Eye (tissue), 1 donor: Measurements from ENCODE around the gene PRPF6.
A peak's percentile ranks its signal among the peaks of the same experiment; 100 is the strongest.
"Not testable (repeated sequence)": the region's sequence is repeated elsewhere in the genome, so short reads cannot be mapped to it uniquely, and the experiment has no call there.

Source experiments
- DNase-seq: peaks from one replicate; pipeline ENCODE4 v3.0.0-alpha.2; 2015

Gene PRPF6

GRCh38 chr20:63973636-63974401 lies 7.1 kb upstream of the PRPF6 start:
- peak; percentile 94 for DNase-seq

GRCh38 chr20:63974402-63975200 lies 6.3 kb upstream of the PRPF6 start:
- DNase-seq: no peak

GRCh38 chr20:63976511-63976910 lies 4.4 kb upstream of the PRPF6 start:
- not testable (repeated sequence) for DNase-seq

- no peak for DNase-seq
Measured at GRCh38 chr20:63976980-63977738, 3.8 kb upstream of the PRPF6 start.

- DNase-seq: no peak
Measured at GRCh38 chr20:63977739-63978276, 3.1 kb upstream of the PRPF6 start.

- DNase-seq: peak; percentile 54
Measured at GRCh38 chr20:63978319-63979228, 2.4 kb upstream of the PRPF6 start.

GRCh38 chr20:63979229-63979556 lies 1.7 kb upstream of the PRPF6 start:
- peak; percentile 43 for DNase-seq

- peak; percentile 81 for DNase-seq
Measured at GRCh38 chr20:63979557-63980316, 1.2 kb upstream of the PRPF6 start, which contains the start of gene SAMD10. Gene SAMD10 (minus strand): TSS chr20:63979642. CDS start chr20:63979467, 175 bp downstream.

- peak; percentile 45 for DNase-seq
Measured at GRCh38 chr20:63980317-63980805, 571 bp upstream of the PRPF6 start.

- DNase-seq: no peak
Measured at GRCh38 chr20:63982937-63983336, 2.0 kb downstream of the PRPF6 start.

GRCh38 chr20:64000906-64001305 lies 20.0 kb downstream of the PRPF6 start:
- no peak for DNase-seq

- DNase-seq: no peak
Measured at GRCh38 chr20:64001607-64002011, 20.7 kb downstream of the PRPF6 start.

GRCh38 chr20:64003960-64004725 lies 23.2 kb downstream of the PRPF6 start:
- no peak for DNase-seq

- DNase-seq: no peak
Measured at GRCh38 chr20:64005394-64005793, 24.5 kb downstream of the PRPF6 start.

GRCh38 chr20:64006490-64006889 lies 25.6 kb downstream of the PRPF6 start:
- DNase-seq: no peak

- no peak for DNase-seq
Measured at GRCh38 chr20:64006902-64007301, 26.0 kb downstream of the PRPF6 start.

GRCh38 chr20:64009811-64010387 lies 29.0 kb downstream of the PRPF6 start:
- no peak for DNase-seq

- DNase-seq: no peak
Measured at GRCh38 chr20:64010711-64011237, 29.8 kb downstream of the PRPF6 start.

GRCh38 chr20:64011366-64011779 lies 30.4 kb downstream of the PRPF6 start:
- DNase-seq: no peak
